GM12801 (cell line): ENCODE results near the gene PCK1.

Experiments
- CTCF ChIP-seq: IDR thresholded peaks from one replicate; pipeline ENCODE4 v1.5.1; 2011; ENCODE audit warnings: control low read depth; ENCODE audit not compliant: insufficient read length; ENCODE audit errors: extremely low read depth

PCK1 gene

GRCh38 chr20:57601211-57601570, 40.3 kb downstream of the PCK1 start:
- TF ChIP-seq CTCF: no peak

GRCh38 chr20:57601737-57602136, 40.8 kb downstream of the PCK1 start:
- no peak for TF ChIP-seq CTCF

GRCh38 chr20:57603120-57603519, 42.2 kb downstream of the PCK1 start:
- TF ChIP-seq CTCF: no peak

- TF ChIP-seq CTCF: no peak
These were observed 44.1 kb downstream of the PCK1 start for GRCh38 chr20:57605045-57605444.

GRCh38 chr20:57605878-57606277, 45.0 kb downstream of the PCK1 start:
- no peak for TF ChIP-seq CTCF

GRCh38 chr20:57608516-57608915, 47.6 kb downstream of the PCK1 start:
- no peak for TF ChIP-seq CTCF

GRCh38 chr20:57609086-57609841, 48.4 kb downstream of the PCK1 start:
- no peak for TF ChIP-seq CTCF

- TF ChIP-seq CTCF: no peak
These were observed 48.9 kb downstream of the PCK1 start for GRCh38 chr20:57609842-57610167.
